NCI-H1092 (cell line): Measurements from ENCODE around the gene IREB2.

Experiments
- DNase-seq: peaks from one replicate; lab custom pipeline; 2025; lab: John Stamatoyannopoulos, UW

IREB2 gene

DNA sequence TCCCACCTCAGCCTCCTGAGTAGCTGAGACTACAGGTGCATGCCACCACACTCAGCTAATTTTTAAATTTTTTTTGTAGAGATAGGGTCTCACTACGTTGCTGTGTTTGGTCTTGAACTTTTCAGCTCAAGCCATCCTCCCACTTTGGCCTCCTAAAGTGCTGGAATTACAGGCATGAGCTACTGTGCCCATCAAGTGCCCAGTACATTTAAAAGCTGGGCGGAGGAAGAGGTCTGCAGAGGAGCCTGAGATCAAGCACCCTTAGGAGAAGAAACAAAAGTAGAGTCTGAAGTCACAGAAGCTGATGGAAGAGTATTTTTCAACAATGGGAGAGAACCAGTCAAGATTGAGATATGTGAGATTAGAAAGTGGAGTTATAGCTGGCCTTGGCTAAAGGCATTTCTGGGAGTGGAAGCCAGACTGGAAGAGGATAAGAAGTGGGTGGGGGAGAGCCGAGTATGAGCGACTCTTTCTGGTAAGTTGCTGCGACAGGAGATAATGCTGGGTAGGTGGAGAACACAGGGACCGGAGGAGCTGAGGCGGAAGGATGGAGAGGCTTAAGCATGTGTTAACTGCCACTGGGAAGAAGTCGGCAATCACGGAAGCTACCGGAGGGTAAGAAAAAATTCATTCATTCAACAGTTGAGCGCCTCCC is 782 bp upstream of the IREB2 start:
- DNase-seq, result no peak

DNA sequence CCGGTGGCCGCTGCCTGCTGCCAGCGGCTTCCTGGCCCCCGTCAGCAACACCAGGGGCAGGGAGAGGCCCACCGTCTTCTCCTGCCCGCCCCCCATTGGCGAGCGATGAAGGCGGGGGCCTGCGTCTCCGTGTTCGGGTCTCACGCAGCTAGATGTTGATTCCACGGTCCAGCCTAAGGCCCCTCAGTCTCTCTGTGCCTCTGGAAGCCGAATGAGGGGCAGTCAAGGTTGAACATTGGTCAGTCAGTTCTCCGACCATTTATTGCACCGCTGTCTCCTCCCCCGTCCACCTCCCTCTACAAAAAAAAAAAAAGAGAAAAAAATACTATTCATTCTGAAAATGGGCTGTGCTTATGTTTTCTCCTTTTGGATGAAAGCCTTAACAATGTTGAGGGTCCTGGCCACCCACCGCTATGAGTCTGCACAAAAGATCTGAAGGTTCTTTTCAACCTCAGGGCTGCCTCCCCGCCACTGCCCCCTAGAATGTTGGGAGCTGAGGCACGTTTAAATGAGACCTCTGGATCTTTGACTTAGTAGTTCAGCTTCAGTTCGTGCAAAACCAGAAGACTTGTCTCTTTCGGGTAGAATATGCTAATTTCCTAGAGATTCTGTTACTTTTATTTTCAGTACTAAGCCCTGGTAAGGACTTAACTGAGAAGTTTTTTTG is 736 bp downstream of the IREB2 start:
- no peak for DNase-seq

DNA sequence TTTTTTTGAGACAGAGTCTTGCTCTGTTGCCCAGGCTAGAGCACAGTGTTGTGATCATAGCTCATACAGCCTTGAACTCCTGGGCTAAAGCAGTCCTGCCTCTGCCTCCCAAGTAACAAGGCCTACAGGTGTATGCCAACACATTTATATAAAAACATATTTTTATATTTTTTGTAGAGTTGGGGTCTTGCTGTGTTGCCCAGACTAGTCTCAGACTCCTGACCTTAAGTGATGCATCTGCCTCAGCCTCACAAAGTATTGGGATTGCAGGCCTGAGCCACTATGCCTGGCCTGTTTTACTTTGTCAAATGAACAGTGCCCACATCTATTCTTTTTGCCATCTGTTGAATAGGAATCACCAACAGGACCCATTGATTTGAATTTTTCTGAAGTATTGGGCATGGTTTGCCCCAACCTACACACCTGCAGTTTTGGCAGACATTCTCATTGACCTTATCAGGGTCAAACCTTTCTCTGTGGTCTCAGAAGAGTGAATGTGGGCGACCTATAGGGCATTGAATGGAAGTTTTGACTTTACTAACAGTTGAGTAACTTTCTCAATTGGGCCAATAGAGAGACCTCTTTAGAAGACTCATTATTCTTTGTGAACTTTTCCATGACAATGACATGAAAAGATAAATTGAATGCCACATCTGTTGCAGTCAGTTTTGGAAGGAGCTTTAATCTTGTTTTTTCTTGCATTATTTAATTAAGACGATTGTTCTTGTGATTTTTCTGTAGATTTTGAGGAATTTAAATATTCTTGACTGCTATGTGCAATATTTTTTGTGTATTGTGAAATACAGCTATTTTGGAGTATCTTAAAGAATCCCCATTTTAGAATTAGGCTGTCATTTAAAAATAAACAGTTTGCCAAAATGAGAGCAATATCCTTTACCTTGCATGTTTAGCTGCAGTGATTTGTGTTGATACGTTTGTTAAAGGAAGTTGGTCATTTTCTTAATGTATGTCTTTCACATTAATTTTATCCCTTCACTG is 2.7 kb downstream of the IREB2 start:
- DNase-seq, result no peak

DNA sequence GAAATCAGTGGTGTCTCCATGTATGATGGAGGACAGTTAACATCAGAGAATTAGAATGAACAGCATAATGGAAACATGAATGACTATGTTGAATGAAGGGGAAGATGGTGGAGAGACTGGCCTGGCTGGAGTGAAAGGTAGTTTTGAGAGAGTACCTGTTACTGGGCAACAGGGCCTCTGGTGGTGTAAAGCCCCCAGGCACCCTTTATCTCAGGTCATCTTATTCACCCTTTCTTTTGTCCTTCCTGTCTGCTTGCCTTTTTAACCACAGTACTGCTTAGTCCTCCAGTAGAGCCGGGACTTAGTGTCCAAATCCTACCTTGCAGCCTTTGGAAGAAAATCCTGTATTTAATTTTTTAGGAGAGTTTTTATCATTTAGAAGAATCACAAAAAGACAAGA is 6.2 kb downstream of the IREB2 start:
- no peak for DNase-seq

DNA sequence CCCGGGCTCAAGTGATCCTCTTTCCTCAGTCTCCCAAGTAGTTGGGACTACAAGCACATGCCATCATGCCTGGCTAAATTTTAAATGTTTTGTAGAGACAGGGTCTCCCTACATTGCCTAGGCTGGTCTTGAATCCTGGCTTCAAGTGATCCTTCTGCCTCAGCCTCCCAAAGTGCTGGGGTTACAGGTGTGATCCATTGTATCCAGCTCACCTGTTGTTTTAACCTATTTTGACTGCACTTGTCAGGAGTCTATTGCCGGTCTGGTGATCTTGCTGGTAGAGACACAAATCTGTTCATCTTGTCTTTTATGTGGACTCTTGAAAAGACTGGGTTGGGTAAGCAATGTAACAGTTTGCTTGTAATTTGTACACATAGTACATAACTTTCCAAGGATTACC is 7.9 kb downstream of the IREB2 start:
- DNase-seq, result no peak

DNA sequence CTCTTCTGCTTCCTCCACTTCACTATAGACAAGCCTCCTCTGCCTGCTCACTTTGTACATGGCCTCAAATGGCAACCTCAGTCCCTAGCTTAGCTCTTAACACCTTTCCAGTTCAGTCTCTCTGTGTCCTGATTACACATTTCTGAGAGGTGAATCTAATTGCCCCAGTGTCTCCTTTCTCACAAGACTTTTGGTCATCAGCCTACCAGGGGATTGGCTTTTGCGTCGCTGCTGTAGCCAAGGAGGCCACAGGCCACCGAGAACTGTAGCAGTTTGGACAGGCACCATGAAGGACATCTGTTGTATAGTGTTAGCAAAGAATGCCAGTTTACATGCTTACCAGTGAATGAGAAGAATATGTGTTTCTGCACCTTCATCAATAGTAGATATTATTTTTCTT is 8.5 kb downstream of the IREB2 start:
- DNase-seq, result no peak

DNA sequence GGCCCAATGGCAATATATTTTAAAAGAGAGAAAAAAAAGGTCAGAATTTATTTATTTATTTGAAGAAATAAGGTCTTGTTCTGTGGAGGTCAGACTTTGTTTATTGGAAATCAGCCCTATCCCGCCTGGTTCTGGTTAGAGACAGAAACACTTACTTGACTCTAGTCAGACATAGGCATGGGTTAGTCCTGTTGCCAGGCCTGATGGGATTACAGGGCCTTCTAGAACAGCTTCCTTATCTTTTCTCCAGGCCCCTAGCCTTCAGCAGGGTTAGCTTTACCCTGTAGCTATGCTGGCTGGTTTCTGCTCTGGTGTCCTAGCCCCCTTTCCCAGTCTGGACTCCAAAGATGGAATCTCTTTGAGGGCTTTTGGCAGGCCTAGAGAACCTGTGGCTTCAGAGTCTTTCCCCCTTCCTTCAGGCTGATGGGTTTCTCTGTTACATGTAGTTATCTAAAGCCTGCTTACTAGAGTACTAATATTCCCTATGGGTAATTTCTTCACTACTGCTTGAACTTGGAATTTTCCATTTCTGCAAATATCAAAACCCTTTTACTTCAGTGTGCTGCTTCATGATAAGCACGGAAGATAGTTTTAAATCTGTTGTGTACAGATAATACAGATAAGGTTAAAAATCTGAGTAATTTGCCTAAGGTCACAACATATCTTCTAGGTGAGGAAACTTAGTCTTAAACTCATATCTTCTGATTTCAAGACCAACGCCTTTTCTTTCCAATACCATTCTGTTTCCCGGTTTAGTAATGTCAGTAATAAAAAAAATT is 10.6 kb downstream of the IREB2 start:
- no peak for DNase-seq

DNA sequence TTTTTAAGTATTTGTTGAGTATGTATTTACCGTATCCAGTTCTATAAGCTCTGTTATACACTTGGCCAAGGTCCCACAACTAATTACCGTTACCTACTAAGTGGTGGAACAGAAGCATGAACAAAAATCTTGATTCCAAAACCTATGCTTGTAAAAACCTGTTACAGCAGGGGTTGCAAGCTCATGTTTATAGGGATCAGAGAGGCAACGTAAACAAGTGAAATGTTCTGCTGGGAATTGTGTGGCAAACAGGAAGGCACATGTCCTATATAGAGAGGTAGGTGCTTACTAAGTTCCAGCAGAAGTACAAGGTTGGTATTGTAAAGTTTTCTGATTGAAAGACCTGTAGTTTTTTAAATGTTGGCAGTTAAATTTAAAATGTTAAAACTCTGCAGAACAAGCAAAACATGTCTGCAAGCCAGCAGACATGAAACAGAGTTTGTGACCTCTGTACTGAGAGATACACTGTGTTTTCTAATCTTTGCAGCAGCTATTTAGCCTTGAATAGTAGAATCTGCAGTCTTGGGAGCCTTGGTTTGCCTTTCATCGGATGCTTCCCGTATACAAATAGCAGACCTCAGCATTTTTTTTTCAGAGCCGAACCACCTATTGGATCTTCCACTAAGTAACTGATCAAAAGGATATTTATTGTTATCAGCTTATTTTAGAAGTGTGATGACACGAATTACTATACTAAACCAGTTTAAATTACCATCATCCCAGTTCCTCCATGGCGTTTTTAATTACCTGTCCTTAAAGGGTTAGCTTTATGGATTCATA is 11.4 kb downstream of the IREB2 start:
- DNase-seq, result no peak

DNA sequence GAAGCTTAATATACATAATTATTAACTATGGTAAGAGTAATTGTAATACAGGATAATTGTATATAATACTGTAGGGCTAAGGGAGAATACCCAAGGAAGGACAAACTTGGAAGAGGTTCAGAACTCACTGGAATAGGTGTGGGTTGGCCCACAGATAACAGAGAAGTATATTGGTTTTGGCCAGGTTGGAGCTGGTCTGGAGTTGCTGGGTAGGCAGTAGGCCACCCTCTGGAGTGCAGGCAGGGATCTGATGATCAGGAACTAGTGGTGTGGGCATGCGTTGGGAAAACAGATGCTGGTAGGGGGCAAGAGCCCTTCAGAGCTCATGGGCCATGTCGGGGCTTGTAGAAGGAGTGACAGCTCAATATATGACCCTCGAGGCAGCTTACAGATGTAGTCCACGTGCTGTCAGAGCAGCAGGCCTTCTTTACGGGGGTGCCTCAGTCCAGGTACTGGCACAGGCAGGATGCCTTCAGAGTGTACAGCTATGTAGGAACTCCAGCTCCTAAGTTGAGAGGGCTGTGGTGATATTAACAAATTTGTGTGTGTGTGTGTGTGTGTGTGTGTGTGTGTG is 12.4 kb downstream of the IREB2 start:
- no peak for DNase-seq

DNA sequence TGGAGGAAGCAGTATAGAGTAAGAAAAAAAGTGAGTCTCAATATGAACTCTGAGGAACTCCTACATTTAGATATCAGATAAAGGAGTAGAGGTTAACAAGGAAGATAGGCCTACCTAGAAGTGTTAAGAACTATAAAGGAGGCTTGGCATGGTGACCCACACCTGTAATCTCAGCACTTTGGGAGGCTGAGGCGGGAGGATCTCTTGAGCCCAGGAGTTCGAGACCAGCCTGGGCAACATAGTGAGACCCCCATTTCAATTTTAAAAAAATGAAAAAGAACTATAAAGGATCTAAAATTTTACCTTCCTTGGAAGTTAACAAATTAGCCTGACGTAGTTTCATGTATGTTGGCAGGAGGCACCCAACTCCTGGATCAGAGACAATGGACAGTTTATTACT is 14.5 kb downstream of the IREB2 start:
- no peak for DNase-seq

DNA sequence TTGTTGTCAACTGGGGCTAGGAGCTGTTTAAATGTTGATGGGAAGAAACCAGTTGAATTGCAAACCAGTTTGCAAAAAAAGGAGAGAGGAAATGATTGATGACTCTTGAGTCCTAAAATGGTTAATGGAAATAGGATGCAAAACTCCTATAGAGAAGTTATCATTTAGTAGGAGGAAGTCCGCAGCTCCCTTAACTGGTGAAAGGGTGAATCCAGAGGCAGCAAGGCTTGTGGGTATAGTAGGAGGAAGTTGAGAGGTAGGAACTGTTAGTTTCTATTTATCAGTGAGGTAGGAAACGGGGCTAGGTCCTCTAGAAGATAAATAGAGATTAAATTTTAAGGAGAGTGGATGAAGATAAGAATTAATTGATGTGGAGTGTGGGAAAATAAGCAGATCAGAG is 15.4 kb downstream of the IREB2 start:
- DNase-seq, result no peak

DNA sequence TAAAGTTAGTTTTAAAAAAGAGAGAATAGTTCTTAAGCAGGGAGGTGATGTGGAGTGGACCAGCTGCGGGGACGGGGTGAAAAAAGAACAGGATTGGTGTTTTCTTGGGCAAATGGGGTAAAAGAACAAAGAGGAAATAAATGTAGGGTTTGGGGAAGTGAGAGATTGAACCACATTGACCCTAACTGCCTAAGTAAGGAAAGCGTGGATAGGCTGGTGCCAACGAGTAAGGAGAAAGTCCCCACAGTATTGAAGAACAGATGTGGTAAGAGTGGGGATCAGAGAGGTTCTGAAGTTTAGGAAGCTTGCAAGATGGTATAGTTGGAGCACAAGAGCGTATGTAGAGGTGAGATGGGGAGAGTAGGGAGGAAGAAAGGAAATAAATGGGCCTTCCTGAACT is 17.0 kb downstream of the IREB2 start:
- no peak for DNase-seq

DNA sequence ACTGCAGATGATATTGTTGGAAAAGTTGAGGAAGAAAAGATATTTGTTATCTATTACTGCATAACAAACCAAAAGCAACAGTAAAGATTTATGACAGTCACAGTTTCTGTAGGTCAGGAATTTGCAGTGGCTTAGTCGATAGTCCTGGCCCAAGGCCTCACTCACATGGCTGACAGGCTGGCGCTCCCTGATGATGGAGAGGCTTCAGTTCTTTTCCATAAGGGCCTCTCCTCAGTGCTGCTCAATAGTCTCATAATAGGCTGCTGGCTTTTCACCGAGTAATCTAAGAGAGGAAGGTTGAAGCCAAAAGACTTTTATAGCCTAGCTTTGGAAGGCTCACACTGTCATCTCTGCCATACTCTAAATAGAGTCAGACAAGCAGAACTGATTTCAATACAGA is 17.7 kb downstream of the IREB2 start:
- peak; percentile 72 for DNase-seq

DNA sequence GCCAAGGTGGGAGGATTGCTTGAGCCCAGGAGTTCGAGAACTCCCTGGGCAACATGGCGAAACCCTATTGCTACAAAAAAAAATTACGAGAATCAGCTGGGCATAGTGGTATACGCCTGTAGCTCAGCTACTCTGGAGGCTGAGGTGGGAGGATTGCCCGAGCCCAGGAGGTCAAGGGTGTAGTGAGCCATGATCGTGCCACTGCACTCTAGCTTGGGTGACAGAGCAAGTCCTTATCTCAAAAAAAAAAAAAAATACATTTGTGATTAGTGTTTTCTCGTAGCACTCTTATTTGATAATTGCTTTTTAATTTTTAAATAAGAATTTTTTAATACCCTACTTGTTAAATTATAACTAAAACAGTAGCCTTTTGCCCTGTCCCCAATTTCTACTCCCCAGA is 18.4 kb downstream of the IREB2 start:
- no peak for DNase-seq

DNA sequence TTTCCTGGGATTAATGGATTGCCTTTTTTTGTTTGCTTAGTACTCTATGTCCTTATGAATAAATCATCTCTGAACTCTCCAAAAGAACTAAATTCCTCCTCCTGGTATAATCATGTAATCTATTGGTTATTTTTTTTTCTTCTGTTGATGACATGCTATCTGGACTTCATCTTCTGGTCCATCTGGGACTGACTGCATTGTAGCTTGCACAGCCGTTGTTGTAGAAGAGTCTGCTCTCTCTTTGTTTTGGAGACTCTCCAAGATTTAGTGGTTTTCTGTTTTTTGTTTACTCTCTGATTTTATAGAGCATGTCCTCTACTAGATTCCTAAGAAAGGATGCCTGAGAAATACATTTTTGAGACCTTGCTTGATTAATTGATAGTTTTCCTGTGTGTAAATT is 19.1 kb downstream of the IREB2 start:
- DNase-seq, result peak; percentile 11

DNA sequence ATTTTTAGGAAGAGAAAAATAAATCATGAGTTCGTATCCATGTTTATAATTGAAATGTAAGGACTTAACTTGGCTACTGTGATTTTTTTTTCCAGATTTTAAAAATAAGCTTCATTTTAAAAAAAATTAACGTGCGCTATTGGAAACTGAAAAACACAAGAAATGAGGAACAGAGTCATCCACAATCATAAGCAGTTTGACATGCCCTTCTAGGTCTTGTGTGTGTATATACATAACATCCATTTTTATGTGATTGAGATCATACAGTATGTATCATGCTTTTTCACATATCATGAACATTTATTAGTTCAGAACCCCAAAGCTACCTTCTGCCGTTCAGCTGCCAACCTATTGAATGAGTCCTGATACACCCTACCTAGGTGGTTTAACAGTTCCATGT is 22.7 kb downstream of the IREB2 start:
- no peak for DNase-seq

DNA sequence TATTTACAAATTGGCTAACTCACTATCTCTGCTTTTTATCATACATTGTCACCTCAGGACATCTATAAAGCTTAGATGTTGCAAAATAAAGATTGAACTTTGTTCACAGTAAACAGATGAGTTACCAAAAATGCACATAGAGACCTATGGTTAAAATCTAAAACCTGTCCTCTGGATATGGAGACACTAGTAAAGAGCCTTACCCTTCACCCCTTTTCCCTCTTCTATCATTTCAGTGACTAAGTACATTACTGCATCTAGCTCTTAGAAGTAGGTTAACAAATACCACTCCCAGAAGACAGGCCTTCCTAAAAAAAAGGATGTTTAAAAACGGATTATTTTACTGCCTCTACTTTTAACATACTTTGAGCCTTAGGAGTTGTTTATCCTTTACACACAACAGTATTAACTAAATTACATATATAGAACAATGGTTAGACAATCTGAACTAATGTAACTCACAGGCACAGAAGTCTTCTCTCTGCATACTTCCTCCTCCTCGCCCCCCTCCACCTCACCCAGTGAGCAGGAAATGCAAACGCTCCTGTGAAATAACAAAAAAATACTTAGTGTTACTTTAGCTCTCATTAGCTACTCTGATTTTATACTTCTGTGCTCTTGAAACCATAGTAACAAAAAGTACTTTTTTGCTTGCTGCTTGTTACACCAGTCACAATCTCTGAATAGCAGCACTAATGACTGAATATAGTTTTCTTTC is 23.3 kb downstream of the IREB2 start:
- no peak for DNase-seq

DNA sequence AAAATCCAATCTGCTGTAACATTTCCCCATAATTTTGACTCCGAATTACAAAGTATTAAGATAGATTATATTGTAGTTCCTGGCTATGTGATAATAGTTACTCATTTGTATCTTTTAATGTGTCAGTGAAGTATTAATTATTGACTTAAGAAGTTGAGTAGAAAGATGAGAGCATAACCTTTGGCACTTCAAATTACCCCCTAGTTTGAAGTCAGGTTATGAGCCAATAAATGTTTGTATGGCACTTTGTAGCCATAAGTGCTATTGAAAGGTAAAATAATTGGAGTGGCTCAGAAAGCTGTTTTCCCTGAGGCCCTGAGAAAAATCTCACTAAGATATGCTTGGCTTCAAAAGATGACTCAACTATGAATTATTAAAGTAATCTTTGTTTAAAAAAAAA is 31.0 kb downstream of the IREB2 start:
- DNase-seq, result no peak

DNA sequence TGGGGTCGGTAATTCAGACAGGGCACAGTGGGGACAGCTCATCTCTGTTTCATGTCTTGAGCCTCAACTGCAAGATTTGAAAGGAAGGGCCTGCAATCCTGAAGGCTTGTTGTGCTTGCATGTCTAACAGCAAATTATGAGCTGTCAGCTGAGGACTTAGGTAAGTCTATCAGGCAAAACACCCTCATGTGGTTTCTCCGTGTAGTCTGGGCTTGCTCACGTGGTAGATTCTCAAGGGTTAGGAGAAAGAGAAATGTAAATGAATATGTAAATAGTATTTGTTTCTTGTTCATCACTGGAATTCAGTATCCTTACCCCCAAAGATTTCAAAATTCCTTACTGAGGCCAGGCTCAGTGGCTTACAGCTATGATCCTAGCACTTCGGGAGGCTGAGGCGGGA is 39.3 kb downstream of the IREB2 start:
- no peak for DNase-seq

DNA sequence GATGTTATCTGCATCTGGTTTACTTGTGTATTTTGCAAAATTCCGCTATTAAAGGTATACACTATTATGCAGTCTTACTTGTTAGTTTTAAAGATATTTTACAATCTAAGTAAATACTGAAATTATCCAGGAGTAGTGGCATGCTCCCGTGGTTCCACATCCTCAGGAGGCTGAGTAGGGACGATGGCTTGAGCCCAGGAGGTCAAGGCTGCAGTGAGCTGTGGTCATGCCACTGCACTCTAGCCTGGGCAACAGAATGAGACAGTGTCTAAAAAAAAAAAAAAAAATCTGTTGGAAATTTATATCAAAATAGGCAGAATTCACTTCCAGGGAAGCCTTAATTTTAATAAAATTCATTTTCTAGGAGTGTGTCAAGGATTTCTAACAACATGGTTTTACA is 41.6 kb downstream of the IREB2 start:
- DNase-seq, result no peak
